COLO668 (cell line): ENCODE measurements around the gene OLFML3.

Experiments used
- DNase-seq: peaks from one replicate; lab custom pipeline; 2025; ENCODE audit not compliant: unreplicated experiment; lab: John Stamatoyannopoulos, UW

The OLFML3 gene

DNA sequence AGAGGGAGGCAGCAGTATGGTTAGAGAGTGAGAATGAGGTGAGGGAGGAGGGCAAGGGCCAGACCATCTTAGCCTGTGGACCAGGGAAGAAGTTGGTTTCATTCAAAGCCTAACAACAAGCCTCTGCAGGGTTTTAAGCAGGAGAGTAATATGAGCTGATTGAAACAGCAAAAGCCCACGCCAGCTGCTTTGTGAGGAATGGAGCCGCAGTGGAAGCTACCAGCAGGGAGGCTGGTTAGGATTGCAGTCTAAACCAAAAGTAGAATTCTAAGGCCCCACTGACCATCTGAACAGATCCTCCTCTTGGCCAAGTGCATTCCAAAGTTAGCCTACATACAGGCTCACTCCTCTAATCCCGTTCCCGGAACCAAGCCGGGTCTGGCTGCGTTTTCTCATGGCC is 44.8 kb downstream of the OLFML3 start:
- no peak for DNase-seq

DNA sequence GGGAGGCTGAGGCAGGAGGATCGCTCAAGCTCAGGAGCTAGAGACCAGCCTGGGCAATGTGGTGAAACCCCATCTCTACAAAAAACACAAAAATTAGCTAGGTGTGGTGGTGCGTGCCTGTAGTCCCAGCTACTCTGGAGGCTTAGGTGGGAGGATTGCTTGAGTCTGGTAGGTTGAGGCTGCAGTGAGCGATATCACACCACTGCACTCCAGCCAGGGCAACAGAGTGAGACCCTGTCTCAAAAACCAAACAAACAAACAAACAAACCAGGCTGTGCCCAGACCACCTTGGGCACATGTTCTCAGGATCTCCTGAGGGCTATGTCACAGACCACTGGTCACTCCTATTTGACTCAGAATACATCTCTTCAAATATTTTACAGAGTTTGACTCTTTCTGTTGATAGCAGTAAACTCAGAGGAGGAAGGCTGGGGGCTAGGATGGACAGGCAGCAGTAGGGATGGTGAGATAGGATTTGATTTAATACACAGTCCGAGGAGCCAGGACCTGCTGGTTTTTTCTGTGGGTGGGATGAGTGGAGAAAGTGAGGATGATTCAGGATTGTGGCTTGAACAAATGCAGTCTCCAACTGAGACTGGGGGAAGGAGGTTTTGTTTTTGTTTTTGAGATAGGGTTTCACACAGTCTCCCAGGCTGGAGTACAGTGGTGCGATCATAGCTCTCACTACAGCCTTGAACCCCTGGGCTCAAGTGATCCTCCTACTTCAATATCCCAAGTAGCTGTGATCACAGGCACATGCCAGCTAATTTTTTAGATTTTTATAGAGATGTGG is 46.5 kb downstream of the OLFML3 start:
- DNase-seq, result no peak

DNA sequence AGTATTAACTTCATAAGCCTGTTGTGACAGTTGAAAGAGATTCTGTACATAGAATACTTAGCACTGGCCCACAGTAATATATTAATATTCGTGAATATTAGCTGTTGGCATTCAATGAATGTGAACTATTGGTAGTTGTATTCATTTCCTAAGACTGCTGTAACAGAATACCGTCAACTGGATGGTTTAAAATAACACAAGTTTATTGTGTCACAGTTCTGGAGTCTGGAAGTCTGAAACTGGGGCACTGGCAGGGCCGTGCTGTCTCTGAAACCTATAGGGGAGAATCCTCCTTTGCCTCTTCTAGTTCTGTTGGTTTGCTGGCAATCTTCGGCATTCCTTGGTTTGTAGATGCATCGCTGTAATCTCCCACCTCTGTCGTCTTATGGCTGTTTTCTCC is 47.5 kb downstream of the OLFML3 start:
- no peak for DNase-seq
